DOHH2 (cell line): ENCODE measurements around the gene ITCH.
"Not testable (repeated sequence)": the region's sequence is repeated elsewhere in the genome, so short reads cannot be mapped to it uniquely, and the experiment has no call there.

Experiments used
- H3F3A ChIP-seq: fragments of 200-600 bp; sonication (generic), shearing (Covaris generic); 2 replicates; pipeline ENCODE4 v1.6.0; 2016; ENCODE audit warnings: antibody characterized with exemption, mild to moderate bottlenecking; ENCODE audit not compliant: control insufficient read depth, insufficient read depth
- H3K27ac ChIP-seq: fragments of 200-600 bp; sonication (generic); 2 replicates; pipeline ENCODE4 v1.5.1; 2014; ENCODE audit warnings: low read depth, mild to moderate bottlenecking, low read length, moderate library complexity
- H3K27me3 ChIP-seq: fragments of 200-600 bp; sonication (generic); 2 replicates; pipeline ENCODE4 v1.6.1; 2014; ENCODE audit warnings: mild to moderate bottlenecking, low read length, mixed read lengths; ENCODE audit not compliant: control insufficient read depth
- H3K36me3 ChIP-seq: fragments of 200-600 bp; sonication (generic); 2 replicates; pipeline ENCODE4 v1.6.1; 2014; ENCODE audit warnings: mild to moderate bottlenecking, low read length, moderate library complexity, mixed read lengths; ENCODE audit not compliant: control insufficient read depth
- H3K4me1 ChIP-seq: fragments of 200-600 bp; sonication (generic); 2 replicates; pipeline ENCODE4 v1.6.1; 2014; ENCODE audit warnings: mild to moderate bottlenecking, low read length, mixed read lengths; ENCODE audit not compliant: control insufficient read depth
- H3K4me2 ChIP-seq: fragments of 200-600 bp; sonication (generic); 2 replicates; pipeline ENCODE4 v1.6.0; 2014; ENCODE audit warnings: mild to moderate bottlenecking, low read length, moderate library complexity
- H3K4me3 ChIP-seq: fragments of 200-600 bp; sonication (generic); 2 replicates; pipeline ENCODE4 v1.5.1; 2014; ENCODE audit warnings: mild to moderate bottlenecking, low read length, mixed read lengths
- H3K79me2 ChIP-seq: fragments of 200-600 bp; sonication (generic); 2 replicates; pipeline ENCODE4 v1.6.1; 2014; ENCODE audit warnings: mild to moderate bottlenecking, low read length, mixed read lengths; ENCODE audit not compliant: control insufficient read depth
- H3K9me2 ChIP-seq: fragments of 200-600 bp; sonication (generic); replicated peaks from 2 replicates; pipeline ENCODE4 v1.6.1; 2014; ENCODE audit warnings: mild to moderate bottlenecking, low read length, mixed read lengths; ENCODE audit not compliant: control insufficient read depth
- H3K9me3 ChIP-seq: fragments of 200-600 bp; sonication (generic); 2 replicates; pipeline ENCODE4 v1.6.1; 2014; ENCODE audit warnings: antibody characterized with exemption, low read length, mixed read lengths; ENCODE audit not compliant: control insufficient read depth, insufficient read depth
- H4K20me1 ChIP-seq: fragments of 200-600 bp; sonication (generic); 2 replicates; pipeline ENCODE4 v1.6.0; 2014; ENCODE audit warnings: low read depth, mild to moderate bottlenecking, antibody characterized with exemption, low read length, moderate library complexity; ENCODE audit not compliant: control insufficient read depth, insufficient read depth
- CTCF ChIP-seq: fragments of 200-600 bp; sonication (generic); IDR thresholded peaks from one replicate; pipeline ENCODE4 v1.5.1; 2014; ENCODE audit warnings: antibody characterized with exemption, mild to moderate bottlenecking, low read depth, low read length; ENCODE audit not compliant: poor library complexity, severe bottlenecking
- EZH2phosphoT487 ChIP-seq: fragments of 200-600 bp; sonication (generic); IDR thresholded peaks from 2 replicates; pipeline ENCODE4 v1.6.1; 2017; ENCODE audit warnings: borderline replicate concordance, mild to moderate bottlenecking, antibody characterized with exemption, low read length, moderate library complexity, mixed read lengths

Gene ITCH

GRCh38 chr20:34493646-34494045 is 130.6 kb downstream of the ITCH start:
- H3K27ac ChIP-seq, result no peak overlapping the region
- peaks cover 65% of the 10 kb centered on the region for H3K36me3 ChIP-seq
- H3F3A ChIP-seq, result peaks cover 8% of the 10 kb centered on the region
- no peaks in the 10 kb centered on the region for H3K9me3 ChIP-seq
- H3K27me3 ChIP-seq, result no peaks in the 10 kb centered on the region
- no peak overlapping the region for H3K4me3 ChIP-seq
- TF ChIP-seq EZH2phosphoT487 (no peak), CTCF (no peak)
- H3K4me1 ChIP-seq, result peaks cover 45% of the 10 kb centered on the region
- H3K79me2 ChIP-seq, result 0 out of 2 replicates have a peak, but pooled peaks cover 3% of the 10 kb centered on the region
- H3K4me2 ChIP-seq, result no peak overlapping the region
- no peaks in the 10 kb centered on the region for H4K20me1 ChIP-seq
- no peaks in the 10 kb centered on the region for H3K9me2 ChIP-seq

GRCh38 chr20:34495307-34495706 is 132.2 kb downstream of the ITCH start:
- Histone ChIP-seq H3K9me2 (no peaks in the 10 kb centered on the region), H3K4me3 (peak overlapping the region; percentile 20), H3K4me1 (peaks cover 33% of the 10 kb centered on the region), H3K36me3 (peaks cover 61% of the 10 kb centered on the region), H3K9me3 (no peaks in the 10 kb centered on the region), H3F3A (peaks cover 11% of the 10 kb centered on the region), H4K20me1 (no peaks in the 10 kb centered on the region), H3K79me2 (0 out of 2 replicates have a peak, but pooled peaks cover 3% of the 10 kb centered on the region), H3K27me3 (no peaks in the 10 kb centered on the region), H3K27ac (peak overlapping the region; percentile 53), H3K4me2 (peak overlapping the region; percentile 42)
- TF ChIP-seq CTCF (no peak), EZH2phosphoT487 (no peak)

- peaks cover 11% of the 10 kb centered on the region for H3F3A ChIP-seq
- H3K36me3 ChIP-seq, result peaks cover 61% of the 10 kb centered on the region
Observed at GRCh38 chr20:34495916-34496315, 132.8 kb downstream of the ITCH start.

GRCh38 chr20:34497596-34497995 is 134.5 kb downstream of the ITCH start:
- H3K27me3 ChIP-seq, result not testable (repeated sequence)
- H3F3A ChIP-seq, result peaks cover 11% of the 10 kb centered on the region

More at GRCh38 chr20:34495916-34496315, 132.8 kb downstream of the ITCH start:
- no peaks in the 10 kb centered on the region for H3K27me3 ChIP-seq
- TF ChIP-seq EZH2phosphoT487 (no peak), CTCF (no peak)
- H4K20me1 ChIP-seq, result no peaks in the 10 kb centered on the region
- H3K4me1 ChIP-seq, result peaks cover 33% of the 10 kb centered on the region
- H3K9me3 ChIP-seq, result no peaks in the 10 kb centered on the region
- H3K27ac ChIP-seq, result peak overlapping the region; percentile 53
- peak overlapping the region; percentile 42 for H3K4me2 ChIP-seq
- peak overlapping the region; percentile 6; the same call in 1 of the 2 replicates for H3K4me3 ChIP-seq
- 0 out of 2 replicates have a peak, but pooled peaks cover 3% of the 10 kb centered on the region for H3K79me2 ChIP-seq
- no peaks in the 10 kb centered on the region for H3K9me2 ChIP-seq

More at GRCh38 chr20:34497596-34497995, 134.5 kb downstream of the ITCH start:
- H3K9me3 ChIP-seq, H3K9me2 ChIP-seq, H3K4me3 ChIP-seq, H3K79me2 ChIP-seq, H3K4me2 ChIP-seq, H3K27ac ChIP-seq, H4K20me1 ChIP-seq: not testable (repeated sequence)
- Histone ChIP-seq H3K4me1 (peaks cover 33% of the 10 kb centered on the region), H3K36me3 (peaks cover 49% of the 10 kb centered on the region)
